IMR-90 (cell line): ENCODE results near the gene AJAP1. TPM values are rescaled to one million over a fixed set of nuclear protein-coding genes. Genes with fewer than 3 reads are reported as not detected.

ENCODE experiments used
- ATAC-seq: fragments of 200-7000 bp; cut with Tn5 transposase; 2 replicates; pipeline ENCODE4 v1.9.1; 2020; ENCODE audit warnings: low read depth, mild to moderate bottlenecking, moderate library complexity
- BruUV-seq: library from RNA; stranded (reverse); fragments of 400-500 nt; replicated peaks from 2 replicates; lab custom pipeline; 2021; lab: Mats Ljungman, UMichigan
- CTCF ChIA-PET: fragments of 300-600 bp; formaldehyde crosslinking; extraction: SDS; loops from one replicate; lab custom pipeline; 2021; ENCODE audit warnings: antibody characterized with exemption; lab: Yijun Ruan, JAX
- POLR2A ChIA-PET: fragments of 300-600 bp; sonication (Branson Sonifier 250); formaldehyde crosslinking; loops from one replicate; lab custom pipeline; 2022; ENCODE audit warnings: antibody characterized with exemption; ENCODE audit not compliant: unreplicated experiment; lab: Charles Lee
- DNase-seq: peaks from one replicate; pipeline ENCODE4 v3.0.0; 2013
- H2AFZ ChIP-seq: replicated peaks from 2 replicates; pipeline ENCODE3; 2013; ENCODE audit warnings: low read length, mild to moderate bottlenecking; ENCODE audit not compliant: poor library complexity
- H2AK5ac ChIP-seq: 2 replicates; pipeline ENCODE4 v1.6.1; 2013; ENCODE audit warnings: low read depth, low read length, inconsistent platforms
- H2AK9ac ChIP-seq: replicated peaks from 2 replicates; pipeline ENCODE3; 2013; ENCODE audit warnings: mild to moderate bottlenecking, low read depth, low read length, moderate library complexity; ENCODE audit not compliant: poor library complexity
- H2BK120ac ChIP-seq: 2 replicates; pipeline ENCODE4 v1.6.1; 2013; ENCODE audit warnings: low read depth, low read length, inconsistent platforms
- H2BK15ac ChIP-seq: 3 replicates; pipeline ENCODE4 v1.6.1; 2013; ENCODE audit warnings: low read depth, low read length, inconsistent platforms
- H2BK20ac ChIP-seq: 2 replicates; pipeline ENCODE4 v1.6.1; 2013; ENCODE audit warnings: low read depth, mild to moderate bottlenecking, inconsistent platforms, low read length, moderate library complexity
- H2BK5ac ChIP-seq: 2 replicates; pipeline ENCODE4 v1.6.1; 2013; ENCODE audit warnings: mild to moderate bottlenecking, low read depth, low read length, inconsistent platforms; ENCODE audit not compliant: poor library complexity, severe bottlenecking
- H3K14ac ChIP-seq: replicated peaks from 2 replicates; pipeline ENCODE4 v1.6.1; 2013; ENCODE audit warnings: low read depth, low read length, inconsistent platforms
- H3K18ac ChIP-seq: 2 replicates; pipeline ENCODE4 v1.6.1; 2013; ENCODE audit warnings: low read depth, low read length, control low read depth
- H3K23ac ChIP-seq: 2 replicates; pipeline ENCODE4 v1.6.1; 2013; ENCODE audit warnings: low read depth, low read length, inconsistent platforms
- H3K27ac ChIP-seq: 2 replicates; pipeline ENCODE4 v1.5.1; 2013; ENCODE audit warnings: mild to moderate bottlenecking, control low read depth, low read length; ENCODE audit not compliant: insufficient read depth
- H3K27me3 ChIP-seq: 2 replicates; pipeline ENCODE4 v1.6.1; 2013; ENCODE audit warnings: low read length; ENCODE audit not compliant: control insufficient read depth, insufficient read depth
- H3K36me3 ChIP-seq: 2 replicates; pipeline ENCODE4 v1.6.1; 2013; ENCODE audit warnings: low read length, mixed read lengths; ENCODE audit not compliant: control insufficient read depth, insufficient read depth
- H3K4ac ChIP-seq: 2 replicates; pipeline ENCODE4 v1.6.1; 2013; ENCODE audit warnings: low read depth, low read length, inconsistent platforms
- H3K4me1 ChIP-seq: 2 replicates; pipeline ENCODE4 v1.6.1; 2013; ENCODE audit warnings: low read length, mixed read lengths; ENCODE audit not compliant: control insufficient read depth, insufficient read depth
- H3K4me2 ChIP-seq: 2 replicates; pipeline ENCODE4 v1.6.1; 2013; ENCODE audit warnings: low read depth, mild to moderate bottlenecking, control low read depth, low read length, moderate library complexity
- H3K4me3 ChIP-seq: 2 replicates; pipeline ENCODE4 v1.5.1; 2013; ENCODE audit warnings: low read depth, mild to moderate bottlenecking, control low read depth, low read length, moderate library complexity; ENCODE audit not compliant: insufficient read depth
- H3K56ac ChIP-seq: 2 replicates; pipeline ENCODE4 v1.6.1; 2013; ENCODE audit warnings: low read length, inconsistent platforms; ENCODE audit not compliant: insufficient read depth; ENCODE audit errors: extremely low read depth
- H3K79me1 ChIP-seq, 2 experiments: 2 replicates each; pipeline ENCODE4 v1.6.1; 2013; ENCODE audit warnings: low read length in 2 of 2, inconsistent platforms in 1 of 2, low read depth in 1 of 2
- H3K9ac ChIP-seq: 2 replicates; pipeline ENCODE4 v1.6.1; 2013; ENCODE audit warnings: low read depth, low read length, control low read depth
- H3K9me1 ChIP-seq: 2 replicates; pipeline ENCODE4 v1.6.1; 2013; ENCODE audit warnings: low read length, inconsistent platforms; ENCODE audit not compliant: insufficient read depth
- H3K9me3 ChIP-seq: 2 replicates; pipeline ENCODE4 v1.6.1; 2013; ENCODE audit warnings: low read length; ENCODE audit not compliant: control insufficient read depth, insufficient read depth
- H4K20me1 ChIP-seq: 2 replicates; pipeline ENCODE4 v1.6.1; 2013; ENCODE audit warnings: low read length, inconsistent platforms; ENCODE audit not compliant: insufficient read depth
- H4K5ac ChIP-seq: 2 replicates; pipeline ENCODE4 v1.6.1; 2013; ENCODE audit warnings: mild to moderate bottlenecking, low read depth, low read length, control low read depth
- H4K8ac ChIP-seq, 2 experiments: 2 replicates each; pipeline ENCODE4 v1.6.1; 2013; ENCODE audit warnings: low read depth in 2 of 2, low read length in 2 of 2, control low read depth in 1 of 2, inconsistent platforms in 1 of 2
- H4K91ac ChIP-seq: 2 replicates; pipeline ENCODE4 v1.6.1; 2013; ENCODE audit warnings: low read depth, low read length, inconsistent platforms; ENCODE audit not compliant: insufficient read depth
- CEBPB ChIP-seq: IDR thresholded peaks from 2 replicates; pipeline ENCODE4 v1.6.1; 2012; ENCODE audit warnings: low read depth, low read length, improper control_type of control experiment
- CTCF ChIP-seq: conservative IDR thresholded peaks from 2 replicates; pipeline ENCODE4 v1.5.1; 2012; ENCODE audit warnings: mild to moderate bottlenecking, low read depth, low read length, improper control_type of control experiment
- FOS ChIP-seq: fragments of 150-350 bp; IDR thresholded peaks from 2 replicates; pipeline ENCODE4 v1.6.1; 2016; ENCODE audit warnings: low read depth, low read length
- MAFK ChIP-seq: IDR thresholded peaks from 2 replicates; pipeline ENCODE4 v1.6.1; 2012; ENCODE audit warnings: low read depth, low read length, improper control_type of control experiment
- NFE2L2 ChIP-seq: fragments of 150-350 bp; IDR thresholded peaks from 2 replicates; pipeline ENCODE4 v1.6.1; 2016; ENCODE audit warnings: low read depth, mild to moderate bottlenecking, low read length
- POLR2A ChIP-seq: IDR thresholded peaks from 2 replicates; pipeline ENCODE4 v1.6.1; 2012; ENCODE audit warnings: mild to moderate bottlenecking, low read depth, low read length
- RFX5 ChIP-seq: IDR thresholded peaks from 2 replicates; pipeline ENCODE4 v1.8.0; 2012; ENCODE audit warnings: low read depth, mild to moderate bottlenecking, low read length, moderate library complexity
- SMC3 ChIP-seq: fragments of 150-350 bp; IDR thresholded peaks from 2 replicates; pipeline ENCODE4 v1.6.1; 2016; ENCODE audit warnings: low read depth, mild to moderate bottlenecking, antibody characterized with exemption, low read length, moderate library complexity
- USF2 ChIP-seq: fragments of 150-350 bp; IDR thresholded peaks from 2 replicates; pipeline ENCODE4 v1.6.1; 2017; ENCODE audit warnings: mild to moderate bottlenecking, antibody characterized with exemption, low read length, low read depth
- WGBS, 2 experiments: methylation state at CpG; one replicate each; pipeline versions ENCODE4 v1.1.5 to v1.1.7; 2013; ENCODE audit warnings: missing lambda C conversion rate in 2 of 2; ENCODE audit not compliant: insufficient read length in 1 of 2; ENCODE audit errors: extremely low coverage in 2 of 2; 5-methylcytosine and 5-hydroxymethylcytosine counted together
- dilution Hi-C: fragments of 300-500 bp; cut with HindIII; formaldehyde crosslinking; loops from one replicate; pipeline ENCODE4 v1.14.3; 2018; ENCODE audit warnings: low sequenced_read_pairs; ENCODE audit not compliant: unreplicated experiment
- in situ Hi-C: fragments of 300-500 bp; cut with MboI; formaldehyde crosslinking; loops from 3 replicates; pipeline ENCODE4 v1.14.3; 2019; ENCODE audit warnings: low sequenced_read_pairs, inconsistent platforms, mixed read lengths
- intact Hi-C: fragments of 100-400 bp; cut with micrococcal nuclease; formaldehyde crosslinking; loops from 2 replicates; pipeline ENCODE4 v1.10.0; 2022
- polyA plus RNA-seq, 3 experiments: library from polyadenylated mRNA; depleted of rRNA; stranded (reverse); fragments of >200 nt; gene quantifications; 2 replicates each; pipeline ENCODE4 v1.2.3, GENCODE V29; 2012; ENCODE audit warnings: low replicate concordance in 1 of 3
- total RNA-seq: library from RNA; depleted of rRNA; stranded (reverse); fragments of >200 nt; gene quantifications from 2 replicates; pipeline ENCODE4 v1.2.3, GENCODE V29; 2012

Gene AJAP1
- total and polyA plus RNA-seq, 2 of the 4 experiments (the other 2 are of a cell fraction): under 0.01 to 0.02 TPM

GRCh38 chr1:4837031-4837600 is 182.7 kb downstream of the AJAP1 start:
- Histone ChIP-seq H3K9ac (no peak overlapping the region), H3K79me1 (no peaks in the 10 kb centered on the region), H2BK15ac (no peak overlapping the region), H3K27ac (no peak overlapping the region), H3K36me3 (no peaks in the 10 kb centered on the region), H3K23ac (no peak overlapping the region), H3K9me1 (no peaks in the 10 kb centered on the region), H4K20me1 (no peaks in the 10 kb centered on the region), H2BK120ac (no peak overlapping the region), H2BK5ac (no peak overlapping the region), H3K18ac (no peak overlapping the region), H2AK9ac (no peak overlapping the region), H3K4me1 (no peaks in the 10 kb centered on the region), H2AK5ac (no peak overlapping the region), H3K27me3 (no peaks in the 10 kb centered on the region), H3K14ac (no peak overlapping the region), H3K4me3 (no peak overlapping the region), H3K56ac (no peak overlapping the region), H2AFZ (no peak overlapping the region), H4K91ac (no peak overlapping the region), H4K5ac (no peak overlapping the region), H3K9me3 (peaks cover 30% of the 10 kb centered on the region), H3K4me2 (no peak overlapping the region), H3K4ac (no peak overlapping the region), H4K8ac (no peak overlapping the region), H2BK20ac (no peak overlapping the region)
- TF ChIP-seq MAFK (no peak), CTCF (no peak), RFX5 (no peak), USF2 (no peak), NFE2L2 (no peak), CEBPB (no peak), SMC3 (no peak), POLR2A (no peak), FOS (no peak)
- dilution Hi-C loops (no loop called here), in situ Hi-C loops (no loop called here), intact Hi-C loops (no loop called here)
- ATAC-seq (no peak), DNase-seq (no peak)
- ChIA-PET CTCF (no interaction called here), POLR2A (no interaction called here)
- BruUV-seq: no TSS peak
- WGBS, 2 experiments: no CpG with 5 or more reads among the region's 4 CpGs
